ENCODE data around the gene SLC24A4. TPM values are rescaled to one million over a fixed set of nuclear protein-coding genes. Genes with fewer than 3 reads are reported as not detected.
A peak's percentile ranks its signal among the peaks of the same experiment; 100 is the strongest.

The SLC24A4 gene
- total and polyA plus RNA-seq, 3 donors from 2014 or later = 3.6 to 10.6 (median 8.5) TPM

GRCh38 chr14:92469515-92469914 lies 146.6 kb downstream of the SLC24A4 start:
- Histone ChIP-seq H3K4me1 (peaks cover 3% of the 10 kb centered on the region), H3K36me3 (ENCODE audit: low read depth, missing control alignments) (no peaks in the 10 kb centered on the region), H3K27ac (no peak overlapping the region), H3K9me3 (no peaks in the 10 kb centered on the region), H3K27me3 (no peaks in the 10 kb centered on the region), H3K4me3 (no peak overlapping the region)
- TF ChIP-seq CTCF (IDR thresholded peaks at IDR 0.05) (no peak), POLR2A (IDR thresholded peaks at IDR 0.05) (no peak)
- 93 to 94% methylated on average over 2 of the region's 2 CpGs for WGBS, 2 donors
- DNase-seq = no peak
- intact Hi-C loops (cut with DNase I; ENCODE audit: low total_unique reads) = no loop called here

- Histone ChIP-seq H3K27me3 (no peaks in the 10 kb centered on the region), H3K27ac (no peak overlapping the region), H3K4me3 (no peak overlapping the region), H3K36me3 (ENCODE audit: low read depth, missing control alignments) (no peaks in the 10 kb centered on the region), H3K4me1 (peaks cover 3% of the 10 kb centered on the region), H3K9me3 (no peaks in the 10 kb centered on the region)
- intact Hi-C loops (cut with DNase I; ENCODE audit: low total_unique reads) = no loop called here
- no peak for TF ChIP-seq POLR2A (IDR thresholded peaks at IDR 0.05)
- TF ChIP-seq CTCF (IDR thresholded peaks at IDR 0.05) = no peak
- WGBS, 2 donors = 90 to 95% methylated on average over 3 of the region's 3 CpGs
- DNase-seq = no peak
These were observed 147.2 kb downstream of the SLC24A4 start for GRCh38 chr14:92470215-92470614.

GRCh38 chr14:92470811-92471210 lies 147.8 kb downstream of the SLC24A4 start:
- TF ChIP-seq CTCF (IDR thresholded peaks at IDR 0.05) (no peak), POLR2A (IDR thresholded peaks at IDR 0.05) (no peak)
- WGBS, 2 donors = 85 to 100% methylated on average over 1 of the region's 1 CpG
- H3K4me1 ChIP-seq = peaks cover 3% of the 10 kb centered on the region
- H3K27ac ChIP-seq = no peak overlapping the region
- DNase-seq = no peak
- H3K4me3 ChIP-seq = no peak overlapping the region
- no peaks in the 10 kb centered on the region for H3K27me3 ChIP-seq
- intact Hi-C loops (cut with DNase I; ENCODE audit: low total_unique reads) = no loop called here
- H3K9me3 ChIP-seq = no peaks in the 10 kb centered on the region
- H3K36me3 ChIP-seq (ENCODE audit: low read depth, missing control alignments) = no peaks in the 10 kb centered on the region

GRCh38 chr14:92471919-92472318 lies 149.0 kb downstream of the SLC24A4 start:
- peaks cover 3% of the 10 kb centered on the region for H3K4me1 ChIP-seq
- TF ChIP-seq POLR2A (IDR thresholded peaks at IDR 0.05) (no peak), CTCF (IDR thresholded peaks at IDR 0.05) (no peak)
- H3K36me3 ChIP-seq (ENCODE audit: low read depth, missing control alignments) = no peaks in the 10 kb centered on the region
- H3K4me3 ChIP-seq = no peak overlapping the region
- no peaks in the 10 kb centered on the region for H3K27me3 ChIP-seq
- intact Hi-C loops (cut with DNase I; ENCODE audit: low total_unique reads) = no loop called here
- DNase-seq = peak; percentile 8
- H3K27ac ChIP-seq = no peak overlapping the region
- no peaks in the 10 kb centered on the region for H3K9me3 ChIP-seq

- Histone ChIP-seq H3K9me3 (no peaks in the 10 kb centered on the region), H3K4me1 (peaks cover 3% of the 10 kb centered on the region), H3K36me3 (ENCODE audit: low read depth, missing control alignments) (no peaks in the 10 kb centered on the region), H3K4me3 (no peak overlapping the region), H3K27me3 (no peaks in the 10 kb centered on the region), H3K27ac (no peak overlapping the region)
- TF ChIP-seq POLR2A (IDR thresholded peaks at IDR 0.05) = no peak
- TF ChIP-seq CTCF (IDR thresholded peaks at IDR 0.05) = no peak
- 75 to 83% methylated on average over 1 of the region's 1 CpG for WGBS, 2 donors
- intact Hi-C loops (cut with DNase I; ENCODE audit: low total_unique reads) = no loop called here
- peak; percentile 14 for DNase-seq
These were observed 149.9 kb downstream of the SLC24A4 start for GRCh38 chr14:92472860-92473259.

All from testis (tissue), 3 donors.